HUDEP-2 (cell line): ENCODE data around the gene HDAC9.
A peak's percentile ranks its signal among the peaks of the same experiment; 100 is the strongest.

Experiments
- DNase-seq, 76 experiments: peaks; one replicate each; lab custom pipeline; 2025; ENCODE audit not compliant: unreplicated experiment in 76 of 76; lab: John Stamatoyannopoulos, UW

Gene HDAC9

GRCh38 chr7:18495412-18496340 is at the start of gene HDAC9:
TSS of gene HDAC9 (plus strand) at chr7:18495749. CDS start at chr7:18496303, 554 bp downstream.
- DNase-seq, result peak in 1 of 76 experiments; percentile 5

DNA sequence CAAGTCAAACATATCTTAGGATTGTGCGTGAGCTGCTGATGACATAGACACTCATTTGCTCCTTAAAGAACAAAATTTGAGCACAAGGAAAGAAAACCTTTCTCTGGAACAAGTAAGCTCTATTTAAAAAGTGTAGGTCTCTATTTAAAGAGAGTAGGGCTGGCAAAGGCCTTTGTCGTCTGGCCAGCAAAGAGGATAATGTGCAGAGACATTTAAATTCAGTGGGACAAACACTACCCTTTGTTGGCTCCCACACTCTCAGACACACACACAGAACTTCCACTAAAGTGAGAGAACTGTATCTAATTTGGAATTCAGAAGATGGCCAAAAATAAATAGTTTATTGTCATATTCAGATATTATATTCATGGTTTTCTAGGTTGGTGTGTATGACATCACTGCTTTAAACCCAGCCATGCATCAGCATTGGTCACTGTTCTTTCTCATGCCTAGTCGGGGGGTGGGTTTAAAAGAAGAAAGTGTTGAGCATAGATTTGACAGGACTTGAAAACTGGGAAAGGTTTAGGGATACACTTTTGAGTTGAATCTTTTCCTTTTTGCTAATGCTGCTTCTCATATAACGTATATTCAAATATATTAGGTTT is 49.5 kb upstream of the HDAC9 start:
- no peak for DNase-seq

DNA sequence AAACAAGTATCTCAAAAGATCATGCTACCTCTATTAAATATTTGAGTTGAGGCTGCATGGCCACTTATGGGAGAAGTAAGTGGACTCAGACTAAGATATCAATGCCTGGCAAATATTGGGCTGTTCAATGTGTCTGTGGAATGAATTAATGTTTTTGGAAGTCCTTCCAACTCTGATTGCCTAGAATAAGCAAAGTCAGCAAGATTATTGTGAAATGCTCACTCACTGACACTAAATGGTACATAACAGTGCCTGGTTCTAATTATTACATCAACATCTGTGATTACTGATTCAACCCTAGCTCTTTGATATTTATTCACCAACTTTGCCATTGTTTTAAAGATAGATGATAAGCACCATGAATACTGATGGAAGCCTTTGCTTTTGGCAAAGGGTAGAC is 45.5 kb upstream of the HDAC9 start:
- no peak for DNase-seq

DNA sequence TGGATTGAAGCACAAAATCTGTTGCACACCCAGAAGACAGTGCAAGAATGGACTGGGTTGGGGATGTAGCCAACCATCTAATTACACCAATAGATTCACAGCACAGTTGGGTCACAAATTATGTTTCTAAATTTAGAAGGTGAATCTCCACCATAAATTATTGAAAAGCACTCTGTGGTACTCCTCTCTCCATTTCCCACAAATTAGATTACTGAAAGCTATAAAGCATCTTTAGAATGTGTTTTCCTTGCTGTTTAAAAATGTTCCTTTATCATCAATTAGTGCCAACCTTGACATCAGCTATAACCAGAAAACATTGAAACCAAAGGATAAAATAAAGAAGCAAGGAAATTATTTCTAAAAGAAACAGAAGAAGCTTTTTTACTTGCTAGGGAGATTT is 39.9 kb upstream of the HDAC9 start:
- no peak for DNase-seq

GRCh38 chr7:18457832-18458231 is 37.7 kb upstream of the HDAC9 start:
- DNase-seq, result peak in 1 of 76 experiments; percentile 3

DNA sequence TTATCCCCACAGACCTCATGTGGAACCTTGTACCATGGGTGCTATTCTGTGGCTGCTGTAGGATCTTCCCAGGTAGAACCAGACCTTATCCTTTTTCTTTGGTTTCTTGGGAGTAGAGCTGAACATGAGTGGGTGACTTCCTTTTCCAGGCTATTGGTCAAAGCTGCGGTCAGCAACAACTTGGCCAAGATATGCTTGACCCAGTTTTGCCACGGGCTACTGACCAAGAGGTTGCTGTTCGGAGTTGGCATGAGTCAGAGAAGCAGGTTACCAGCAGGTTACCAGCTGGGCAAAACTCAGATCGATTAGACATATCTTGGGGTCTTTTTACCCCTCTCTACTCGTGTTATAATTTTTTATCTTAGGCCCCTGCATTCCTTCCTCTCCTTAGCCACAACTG is 36.7 kb upstream of the HDAC9 start:
- no peak for DNase-seq

- no peak for DNase-seq
These were observed 35.9 kb upstream of the HDAC9 start for GRCh38 chr7:18459484-18460245.

DNA sequence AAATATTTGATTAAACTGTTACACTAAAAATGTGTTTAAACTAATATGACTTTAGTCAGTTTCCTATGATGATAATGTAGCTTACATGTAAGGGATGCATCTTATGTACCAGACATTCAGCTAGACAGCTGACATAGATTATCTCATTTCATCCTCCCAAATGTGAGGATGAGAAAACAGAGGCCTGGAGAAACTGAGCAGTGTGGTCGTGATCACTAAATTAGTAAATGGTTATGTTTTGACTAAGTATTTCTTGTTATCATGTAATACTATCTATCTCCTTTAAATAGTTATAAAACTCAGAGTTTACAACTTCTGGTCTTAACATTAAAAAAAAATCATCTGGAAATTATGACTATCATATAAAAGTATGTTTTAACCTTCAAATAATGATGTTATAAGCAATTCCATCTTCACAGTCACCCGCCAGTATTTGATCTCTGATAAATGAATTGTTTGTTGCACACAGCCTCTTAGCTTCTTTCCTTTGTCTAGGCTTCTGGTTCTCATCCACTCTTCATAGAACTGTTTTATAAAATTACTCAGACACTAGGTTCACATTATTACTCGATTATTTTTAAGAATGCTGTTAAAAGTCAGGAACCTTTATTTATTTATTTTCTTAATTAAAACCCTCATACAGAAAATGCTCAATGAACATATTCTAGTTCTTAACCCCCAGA is 33.6 kb upstream of the HDAC9 start:
- DNase-seq, result no peak

GRCh38 chr7:18464830-18465229 is 30.7 kb upstream of the HDAC9 start:
- no peak for DNase-seq

- no peak for DNase-seq
These were observed 28.5 kb upstream of the HDAC9 start for GRCh38 chr7:18467011-18467410.

- DNase-seq, result no peak
These were observed 26.8 kb upstream of the HDAC9 start for GRCh38 chr7:18468795-18469194.

DNA sequence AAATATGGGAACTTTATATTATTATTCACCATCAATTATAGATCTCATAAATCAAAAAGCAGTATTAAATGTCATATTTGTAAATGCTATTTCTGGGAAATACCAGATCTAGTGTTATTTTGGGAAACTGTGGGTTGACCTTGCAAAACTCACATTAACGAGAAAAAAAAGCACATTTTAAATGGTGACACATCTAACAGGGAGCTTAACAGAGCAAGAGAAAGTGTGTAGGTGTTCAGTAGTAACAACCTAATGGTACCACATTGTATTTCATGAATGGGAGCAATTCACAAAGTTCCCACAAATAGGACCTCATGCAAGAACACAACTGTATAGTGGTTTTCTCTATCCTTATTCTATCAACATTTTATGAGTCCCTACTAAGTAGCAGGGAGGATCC is 26.2 kb upstream of the HDAC9 start:
- DNase-seq, result no peak

DNA sequence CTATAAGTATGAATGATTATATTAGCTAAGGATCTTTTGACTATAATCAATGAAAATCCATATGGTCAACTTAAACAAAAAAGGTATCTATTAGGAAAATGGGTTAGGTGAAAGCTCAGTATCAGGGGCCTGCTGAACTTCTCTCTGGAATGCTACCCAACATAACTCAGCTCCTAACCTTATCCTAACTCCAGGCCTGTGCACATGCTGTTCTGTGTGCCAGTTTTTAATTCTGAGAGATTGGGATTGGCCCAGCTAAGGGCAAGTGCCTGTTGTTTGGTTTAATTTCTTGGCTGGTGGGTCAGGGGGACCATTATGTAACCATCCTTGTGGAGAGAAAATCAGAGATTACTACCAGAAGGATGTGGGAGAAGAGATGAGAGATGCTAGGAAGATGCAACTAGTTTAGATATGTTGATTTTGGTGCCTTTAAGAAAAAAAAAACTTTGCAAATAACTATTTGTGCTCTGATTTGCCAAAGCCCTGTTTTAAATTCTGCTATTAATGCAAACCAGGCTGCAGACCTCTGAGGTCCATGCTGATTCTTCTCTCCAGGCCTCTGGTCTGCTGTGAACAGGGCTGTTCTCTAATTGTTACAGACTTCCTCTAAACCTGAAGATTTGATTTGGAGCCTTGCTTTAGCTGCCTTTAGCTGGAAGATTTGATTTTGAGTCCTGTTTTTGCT is 23.9 kb upstream of the HDAC9 start:
- no peak for DNase-seq

- no peak for DNase-seq
These were observed 23.4 kb upstream of the HDAC9 start for GRCh38 chr7:18472161-18472483.

- no peak for DNase-seq
These were observed 22.4 kb upstream of the HDAC9 start for GRCh38 chr7:18473119-18473518.

DNA sequence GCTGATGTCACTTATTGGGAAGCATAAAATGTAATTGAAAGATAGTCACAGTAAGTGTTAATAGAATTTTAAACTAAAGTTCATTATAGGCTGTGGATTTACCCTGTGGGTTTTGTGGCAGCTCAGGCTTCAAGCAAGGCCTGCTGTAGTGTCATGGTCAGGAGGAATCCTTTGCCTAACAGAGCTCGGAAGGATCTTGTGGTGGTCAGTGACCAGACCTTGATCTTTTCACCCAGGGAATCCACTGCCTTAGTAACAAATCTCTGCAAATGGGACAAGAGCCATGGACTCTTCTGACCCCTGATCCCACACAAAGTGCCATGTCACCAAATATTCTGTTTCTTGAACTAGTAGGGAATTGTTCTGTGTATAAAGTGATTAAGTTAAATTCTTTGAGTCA is 20.6 kb upstream of the HDAC9 start:
- DNase-seq, result no peak

- DNase-seq, result no peak
These were observed 20.1 kb upstream of the HDAC9 start for GRCh38 chr7:18475488-18475887.

GRCh38 chr7:18481776-18482175 is 13.8 kb upstream of the HDAC9 start:
- no peak for DNase-seq

DNA sequence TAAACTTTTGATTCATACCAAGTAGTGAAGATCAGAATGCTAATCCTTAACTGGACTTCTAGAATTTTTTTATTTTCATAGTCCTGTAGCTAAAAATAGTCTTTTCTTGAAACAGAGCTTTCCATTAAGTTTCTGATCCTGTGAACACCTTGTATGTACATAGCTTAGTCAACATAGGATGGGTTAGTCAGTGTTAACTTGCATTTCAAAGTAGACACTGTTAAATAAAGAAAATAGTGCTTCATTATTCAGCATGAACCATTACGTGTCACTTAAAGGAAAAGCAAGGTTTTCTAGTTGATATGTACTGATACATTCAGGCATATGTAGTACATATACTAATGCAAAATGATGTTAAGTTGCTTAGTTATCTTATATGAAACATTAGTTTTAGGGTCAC is 7.5 kb upstream of the HDAC9 start:
- DNase-seq, result no peak

GRCh38 chr7:18489624-18490023 is 5.9 kb upstream of the HDAC9 start:
- DNase-seq, result no peak
